Osteocyte (in vitro differentiated cells): Measurements from ENCODE around the gene SLC51A. TPM values are rescaled to one million over a fixed set of nuclear protein-coding genes. Genes with fewer than 3 reads are reported as not detected.

Source experiments
- DNase-seq: peaks from one replicate; pipeline ENCODE4 v3.0.0; 2021; ENCODE audit warnings: mixed read lengths; ENCODE audit not compliant: unreplicated experiment; ENCODE audit errors: extremely low spot score
- H3K27ac Mint-ChIP-seq: one replicate; pipeline ENCODE4 v1.8.0; 2021; ENCODE audit warnings: mild to moderate bottlenecking, mixed read lengths; ENCODE audit not compliant: unreplicated experiment
- H3K27me3 Mint-ChIP-seq: one replicate; pipeline ENCODE4 v1.8.0; 2021; ENCODE audit warnings: mixed read lengths; ENCODE audit not compliant: unreplicated experiment
- H3K36me3 Mint-ChIP-seq: one replicate; pipeline ENCODE4 v1.8.0; 2021; ENCODE audit warnings: mixed read lengths; ENCODE audit not compliant: unreplicated experiment
- H3K4me1 Mint-ChIP-seq: one replicate; pipeline ENCODE4 v1.8.0; 2021; ENCODE audit warnings: mixed read lengths; ENCODE audit not compliant: unreplicated experiment
- H3K4me3 Mint-ChIP-seq: one replicate; pipeline ENCODE4 v1.8.0; 2021; ENCODE audit warnings: mild to moderate bottlenecking, moderate library complexity, mixed read lengths; ENCODE audit not compliant: unreplicated experiment
- H3K9me3 Mint-ChIP-seq: one replicate; pipeline ENCODE4 v1.8.0; 2021; ENCODE audit warnings: mixed read lengths; ENCODE audit not compliant: unreplicated experiment
- total RNA-seq: library from RNA; stranded (reverse); gene quantifications from 2 replicates; pipeline ENCODE4 v1.2.1, GENCODE V29; 2021
- TF ChIP-seq, protein P1 (sequence below): fragments of 200-600 bp; sonication (generic); IDR thresholded peaks from 2 replicates; pipeline ENCODE4 v1.5.0; 2021; ENCODE audit warnings: antibody characterized with exemption, mild to moderate bottlenecking, moderate library complexity

Gene SLC51A
- total RNA-seq, 1 donor from 2014 or later = not detected

- Mint-ChIP-seq H3K36me3 (no peaks in the 10 kb centered on the region), H3K9me3 (no peaks in the 10 kb centered on the region), H3K4me3 (no peak within 1 kb of the TSS), H3K27ac (no peak within 1 kb of the TSS), H3K27me3 (peaks cover 9% of the 10 kb centered on the region), H3K4me1 (peaks cover 6% of the 10 kb centered on the region)
- TF ChIP-seq, protein P1, sequence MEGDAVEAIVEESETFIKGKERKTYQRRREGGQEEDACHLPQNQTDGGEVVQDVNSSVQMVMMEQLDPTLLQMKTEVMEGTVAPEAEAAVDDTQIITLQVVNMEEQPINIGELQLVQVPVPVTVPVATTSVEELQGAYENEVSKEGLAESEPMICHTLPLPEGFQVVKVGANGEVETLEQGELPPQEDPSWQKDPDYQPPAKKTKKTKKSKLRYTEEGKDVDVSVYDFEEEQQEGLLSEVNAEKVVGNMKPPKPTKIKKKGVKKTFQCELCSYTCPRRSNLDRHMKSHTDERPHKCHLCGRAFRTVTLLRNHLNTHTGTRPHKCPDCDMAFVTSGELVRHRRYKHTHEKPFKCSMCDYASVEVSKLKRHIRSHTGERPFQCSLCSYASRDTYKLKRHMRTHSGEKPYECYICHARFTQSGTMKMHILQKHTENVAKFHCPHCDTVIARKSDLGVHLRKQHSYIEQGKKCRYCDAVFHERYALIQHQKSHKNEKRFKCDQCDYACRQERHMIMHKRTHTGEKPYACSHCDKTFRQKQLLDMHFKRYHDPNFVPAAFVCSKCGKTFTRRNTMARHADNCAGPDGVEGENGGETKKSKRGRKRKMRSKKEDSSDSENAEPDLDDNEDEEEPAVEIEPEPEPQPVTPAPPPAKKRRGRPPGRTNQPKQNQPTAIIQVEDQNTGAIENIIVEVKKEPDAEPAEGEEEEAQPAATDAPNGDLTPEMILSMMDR = no peak
- no peak for DNase-seq
Measured at GRCh38 chr3:196210673-196211556, 5.4 kb upstream of the SLC51A start, which contains the start of gene ZDHHC19. TSS of gene ZDHHC19 (minus strand) at chr3:196211400. CDS start at chr3:196211315, 85 bp downstream.

DNA sequence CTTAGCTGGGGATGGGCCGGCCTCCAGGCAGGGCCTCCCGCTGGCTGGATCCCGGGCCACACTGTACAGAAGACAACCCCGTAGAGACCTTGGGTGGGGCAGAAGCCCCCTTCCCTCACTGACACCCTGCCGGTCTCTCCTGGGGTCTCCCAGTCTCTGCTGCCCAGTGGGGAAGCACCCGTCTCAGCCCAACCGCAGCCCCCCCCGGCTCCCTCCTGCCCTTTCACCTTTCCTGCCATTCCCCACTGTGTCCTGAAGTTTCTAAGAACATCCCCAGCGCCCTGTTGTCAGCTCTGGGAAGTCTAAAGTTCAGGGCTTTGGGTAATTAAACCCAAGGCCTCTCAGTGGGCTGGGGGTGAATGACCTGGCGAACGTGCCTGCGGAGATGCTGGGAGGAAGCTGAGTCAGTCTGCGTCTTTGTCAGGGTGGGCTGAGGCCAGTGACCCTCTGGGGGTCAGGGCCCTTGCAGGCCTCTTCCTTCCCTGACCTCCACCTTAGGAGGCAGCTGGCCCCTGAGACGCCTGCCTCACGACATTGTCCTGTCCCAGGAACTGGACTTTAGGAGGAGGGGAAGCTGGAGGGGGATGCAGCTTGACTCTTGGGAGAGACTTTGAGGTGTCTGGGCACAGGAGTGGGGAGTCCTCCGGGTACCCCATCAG, 1.4 kb upstream of the SLC51A start:
- Mint-ChIP-seq H3K27me3 (peaks cover 9% of the 10 kb centered on the region), H3K9me3 (no peaks in the 10 kb centered on the region), H3K36me3 (no peaks in the 10 kb centered on the region), H3K4me1 (peaks cover 19% of the 10 kb centered on the region), H3K27ac (no peak overlapping the region), H3K4me3 (no peak overlapping the region)
- TF ChIP-seq, protein P1 = no peak
- no peak for DNase-seq

- TF ChIP-seq, protein P1 = no peak
- no peaks in the 10 kb centered on the region for H3K9me3 Mint-ChIP-seq
- no peaks in the 10 kb centered on the region for H3K36me3 Mint-ChIP-seq
- no peak overlapping the region for H3K27ac Mint-ChIP-seq
- peaks cover 2% of the 10 kb centered on the region for H3K27me3 Mint-ChIP-seq
- peaks cover 19% of the 10 kb centered on the region for H3K4me1 Mint-ChIP-seq
- no peak overlapping the region for H3K4me3 Mint-ChIP-seq
- DNase-seq = no peak
Measured at GRCh38 chr3:196215493-196216020, 777 bp upstream of the SLC51A start.

DNA sequence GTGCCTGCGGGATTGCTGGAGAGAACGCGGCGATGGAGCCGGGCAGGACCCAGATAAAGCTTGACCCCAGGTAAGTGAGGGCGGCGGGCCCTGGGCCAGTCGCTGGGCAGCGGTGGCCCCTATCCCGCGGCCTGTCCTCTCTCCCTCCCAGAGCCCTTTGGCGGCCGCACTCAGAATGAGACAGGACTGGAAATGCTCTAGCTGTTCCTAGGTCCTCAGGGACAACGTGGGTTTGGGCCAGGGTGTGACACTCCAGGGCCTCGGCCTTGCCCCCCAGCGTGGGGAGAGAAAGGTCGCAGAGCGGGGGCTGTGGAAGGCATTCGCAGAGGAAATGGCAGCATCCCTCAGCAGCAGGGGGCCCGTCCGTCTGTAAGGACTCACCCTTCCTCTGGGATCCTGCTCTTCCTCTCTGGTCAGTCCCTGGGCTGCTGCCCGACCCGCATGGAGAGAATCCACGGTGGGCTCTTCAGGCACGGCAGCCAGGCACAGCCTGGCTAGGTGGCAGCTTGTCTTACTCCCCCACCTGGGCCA, 412 bp downstream of the SLC51A start:
- H3K27ac Mint-ChIP-seq = no peak overlapping the region
- no peaks in the 10 kb centered on the region for H3K36me3 Mint-ChIP-seq
- no peak for DNase-seq
- H3K9me3 Mint-ChIP-seq = no peaks in the 10 kb centered on the region
- H3K4me1 Mint-ChIP-seq = peaks cover 19% of the 10 kb centered on the region
- H3K4me3 Mint-ChIP-seq = no peak overlapping the region
- TF ChIP-seq, protein P1 = no peak
- no peaks in the 10 kb centered on the region for H3K27me3 Mint-ChIP-seq
